OCI-LY7 (cell line): ENCODE results near the gene CACNA1I. TPM values are rescaled to one million over a fixed set of nuclear protein-coding genes. Genes with fewer than 3 reads are reported as not detected.

Experiments used
- BruUV-seq: library from RNA; stranded (reverse); fragments of 400-500 nt; replicated peaks from 2 replicates; lab custom pipeline; 2021; lab: Mats Ljungman, UMichigan
- CTCF ChIA-PET: fragments of 300-600 bp; sonication (Branson Sonifier 250); formaldehyde crosslinking; loops from one replicate; lab custom pipeline; 2022; ENCODE audit warnings: antibody characterized with exemption; ENCODE audit not compliant: unreplicated experiment; lab: Charles Lee
- POLR2A ChIA-PET: fragments of 300-600 bp; sonication (Branson Sonifier 250); formaldehyde crosslinking; loops from one replicate; lab custom pipeline; 2022; ENCODE audit warnings: antibody characterized with exemption; lab: Charles Lee
- DNase-seq: peaks from one replicate; pipeline ENCODE4 v3.0.0-alpha.2; 2015; ENCODE audit warnings: low spot score
- H2AFZ ChIP-seq: fragments of 200-600 bp; sonication (generic), shearing (Covaris generic); 2 replicates; pipeline ENCODE4 v1.6.1; 2014; ENCODE audit warnings: mild to moderate bottlenecking, antibody characterized with exemption, low read length, moderate library complexity
- H3K27ac ChIP-seq: fragments of 200-600 bp; sonication (generic); 2 replicates; pipeline ENCODE4 v1.5.1; 2014; ENCODE audit warnings: mixed run types, low read depth, mild to moderate bottlenecking, moderate library complexity, low read length, inconsistent platforms; ENCODE audit not compliant: poor library complexity, severe bottlenecking
- H3K36me3 ChIP-seq: fragments of 200-600 bp; sonication (generic); 2 replicates; pipeline ENCODE4 v1.6.1; 2014; ENCODE audit warnings: mild to moderate bottlenecking, antibody characterized with exemption, low read length, moderate library complexity, mixed read lengths; ENCODE audit not compliant: insufficient read depth
- H3K4me1 ChIP-seq: fragments of 200-600 bp; sonication (generic); 2 replicates; pipeline ENCODE4 v1.5.1; 2014; ENCODE audit warnings: mild to moderate bottlenecking, low read length; ENCODE audit not compliant: insufficient read depth, poor library complexity, severe bottlenecking
- H3K4me2 ChIP-seq: fragments of 200-600 bp; sonication (generic); 2 replicates; pipeline ENCODE4 v1.6.1; 2014; ENCODE audit warnings: mild to moderate bottlenecking, low read length
- H3K4me3 ChIP-seq: fragments of 200-600 bp; sonication (generic); 2 replicates; pipeline ENCODE4 v1.5.1; 2014; ENCODE audit warnings: mild to moderate bottlenecking, low read depth, low read length; ENCODE audit not compliant: poor library complexity, severe bottlenecking
- H3K79me2 ChIP-seq: fragments of 200-600 bp; sonication (generic); 2 replicates; pipeline ENCODE4 v1.6.1; 2016; ENCODE audit warnings: low read depth, mild to moderate bottlenecking, low read length, moderate library complexity, mixed read lengths; ENCODE audit not compliant: insufficient read depth
- H3K9me2 ChIP-seq: fragments of 200-600 bp; sonication (generic); 2 replicates; pipeline ENCODE4 v1.6.1; 2016; ENCODE audit warnings: mild to moderate bottlenecking, low read length, mixed read lengths; ENCODE audit not compliant: insufficient read depth
- H3K9me3 ChIP-seq: fragments of 200-600 bp; sonication (generic); 2 replicates; pipeline ENCODE4 v1.6.1; 2014; ENCODE audit warnings: mild to moderate bottlenecking, mixed run types, low read length, mixed read lengths
- H4K20me1 ChIP-seq: fragments of 200-600 bp; sonication (generic); 2 replicates; pipeline ENCODE4 v1.6.1; 2014; ENCODE audit warnings: mild to moderate bottlenecking, antibody characterized with exemption, low read length, moderate library complexity, mixed read lengths; ENCODE audit not compliant: insufficient read depth
- EZH2phosphoT487 ChIP-seq: fragments of 200-600 bp; sonication (generic); IDR thresholded peaks from 2 replicates; pipeline ENCODE4 v1.6.1; 2018; ENCODE audit warnings: low read depth, borderline replicate concordance, mild to moderate bottlenecking, mixed run types, antibody characterized with exemption, low read length, moderate library complexity, mixed read lengths
- intact Hi-C: fragments of 100-400 bp; cut with micrococcal nuclease; formaldehyde crosslinking; loops from one replicate; pipeline ENCODE4 v1.10.0; 2022; ENCODE audit not compliant: unreplicated experiment
- total RNA-seq, 2 experiments: library from RNA; depleted of rRNA in 1 of 2; stranded (reverse); fragments of >200 nt in 1 of 2; shearing (Covaris generic) in 1 of 2; gene quantifications; 2 replicates each; pipeline ENCODE4 v1.2.3, GENCODE V29; 2014 to 2022
- TF ChIP-seq, protein P1 (sequence below): fragments of 200-600 bp; sonication (generic); conservative IDR thresholded peaks from 2 replicates; pipeline ENCODE4 v1.5.1; 2014; ENCODE audit warnings: mild to moderate bottlenecking, antibody characterized with exemption, low read length, moderate library complexity, mixed read lengths

The CACNA1I gene
- total RNA-seq, 2 experiments from 2014 or later = 0.03 TPM; not detected in 1

DNA sequence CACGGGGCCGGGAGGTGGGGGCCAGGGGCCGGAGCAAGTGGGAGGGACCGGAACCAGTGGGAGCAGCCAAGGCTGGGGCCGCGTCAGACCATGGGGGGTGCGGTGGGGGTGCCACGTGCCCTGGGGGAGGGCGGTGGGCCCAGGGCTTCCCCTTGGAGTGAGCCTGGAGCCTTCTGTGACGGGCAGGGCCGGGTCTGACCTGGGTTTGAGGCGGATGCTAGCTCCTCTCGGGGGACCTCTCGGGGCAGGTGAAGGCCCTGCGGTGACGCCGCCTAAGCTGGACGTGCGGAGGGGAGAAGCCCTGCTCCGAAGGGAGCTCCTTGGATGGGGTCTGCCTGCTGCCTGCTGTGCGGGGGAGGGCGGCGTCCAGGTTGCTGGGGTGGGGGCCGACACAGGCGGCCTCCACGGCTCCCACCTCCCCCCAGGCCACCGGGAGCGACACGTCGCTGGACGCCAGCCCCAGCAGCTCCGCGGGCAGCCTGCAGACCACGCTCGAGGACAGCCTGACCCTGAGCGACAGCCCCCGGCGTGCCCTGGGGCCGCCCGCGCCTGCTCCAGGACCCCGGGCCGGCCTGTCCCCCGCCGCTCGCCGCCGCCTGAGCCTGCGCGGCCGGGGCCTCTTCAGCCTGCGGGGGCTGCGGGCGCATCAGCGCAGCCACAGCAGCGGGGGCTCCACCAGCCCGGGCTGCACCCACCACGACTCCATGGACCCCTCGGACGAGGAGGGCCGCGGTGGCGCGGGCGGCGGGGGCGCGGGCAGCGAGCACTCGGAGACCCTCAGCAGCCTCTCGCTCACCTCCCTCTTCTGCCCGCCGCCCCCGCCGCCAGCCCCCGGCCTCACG, 115.0 kb downstream of the CACNA1I start:
- Histone ChIP-seq H3K27ac (no peak overlapping the region), H3K9me3 (no peaks in the 10 kb centered on the region), H4K20me1 (no peaks in the 10 kb centered on the region), H3K4me2 (no peak overlapping the region), H2AFZ (no peak overlapping the region), H3K79me2 (no peaks in the 10 kb centered on the region), H3K36me3 (no peaks in the 10 kb centered on the region), H3K4me3 (no peak overlapping the region), H3K4me1 (no peaks in the 10 kb centered on the region), H3K9me2 (no peaks in the 10 kb centered on the region)
- CTCF ChIA-PET = no interaction called here
- no TSS peak for BruUV-seq
- DNase-seq = no peak
- no peak for TF ChIP-seq EZH2phosphoT487
- TF ChIP-seq, protein P1, sequence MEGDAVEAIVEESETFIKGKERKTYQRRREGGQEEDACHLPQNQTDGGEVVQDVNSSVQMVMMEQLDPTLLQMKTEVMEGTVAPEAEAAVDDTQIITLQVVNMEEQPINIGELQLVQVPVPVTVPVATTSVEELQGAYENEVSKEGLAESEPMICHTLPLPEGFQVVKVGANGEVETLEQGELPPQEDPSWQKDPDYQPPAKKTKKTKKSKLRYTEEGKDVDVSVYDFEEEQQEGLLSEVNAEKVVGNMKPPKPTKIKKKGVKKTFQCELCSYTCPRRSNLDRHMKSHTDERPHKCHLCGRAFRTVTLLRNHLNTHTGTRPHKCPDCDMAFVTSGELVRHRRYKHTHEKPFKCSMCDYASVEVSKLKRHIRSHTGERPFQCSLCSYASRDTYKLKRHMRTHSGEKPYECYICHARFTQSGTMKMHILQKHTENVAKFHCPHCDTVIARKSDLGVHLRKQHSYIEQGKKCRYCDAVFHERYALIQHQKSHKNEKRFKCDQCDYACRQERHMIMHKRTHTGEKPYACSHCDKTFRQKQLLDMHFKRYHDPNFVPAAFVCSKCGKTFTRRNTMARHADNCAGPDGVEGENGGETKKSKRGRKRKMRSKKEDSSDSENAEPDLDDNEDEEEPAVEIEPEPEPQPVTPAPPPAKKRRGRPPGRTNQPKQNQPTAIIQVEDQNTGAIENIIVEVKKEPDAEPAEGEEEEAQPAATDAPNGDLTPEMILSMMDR = no peak
- intact Hi-C loops = no loop called here
- POLR2A ChIA-PET = no interaction called here

DNA sequence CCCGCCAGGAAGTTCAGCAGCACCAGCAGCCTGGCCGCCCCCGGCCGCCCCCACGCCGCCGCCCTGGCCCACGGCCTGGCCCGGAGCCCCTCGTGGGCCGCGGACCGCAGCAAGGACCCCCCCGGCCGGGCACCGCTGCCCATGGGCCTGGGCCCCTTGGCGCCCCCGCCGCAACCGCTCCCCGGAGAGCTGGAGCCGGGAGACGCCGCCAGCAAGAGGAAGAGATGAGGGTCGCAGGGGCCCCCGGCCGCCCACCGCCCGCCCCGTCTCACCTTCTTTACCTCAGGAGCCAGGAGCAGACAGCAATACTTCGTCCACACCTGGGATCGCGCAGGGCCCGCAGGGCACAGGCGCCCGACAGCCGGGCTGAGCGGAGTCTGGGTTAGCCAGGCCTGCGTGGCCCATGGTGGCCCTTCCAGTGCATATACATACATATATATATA, 115.6 kb downstream of the CACNA1I start:
- no peaks in the 10 kb centered on the region for H3K9me2 ChIP-seq
- no peak overlapping the region for H3K4me2 ChIP-seq
- H3K79me2 ChIP-seq = no peaks in the 10 kb centered on the region
- no peak overlapping the region for H2AFZ ChIP-seq
- CTCF ChIA-PET = no interaction called here
- no peaks in the 10 kb centered on the region for H3K36me3 ChIP-seq
- TF ChIP-seq EZH2phosphoT487 = no peak
- TF ChIP-seq, protein P1 = no peak
- no TSS peak for BruUV-seq
- H3K9me3 ChIP-seq = no peaks in the 10 kb centered on the region
- POLR2A ChIA-PET = no interaction called here
- no peak for DNase-seq
- no peak overlapping the region for H3K4me3 ChIP-seq
- no peaks in the 10 kb centered on the region for H4K20me1 ChIP-seq
- no peaks in the 10 kb centered on the region for H3K4me1 ChIP-seq
- no peak overlapping the region for H3K27ac ChIP-seq
- intact Hi-C loops = no loop called here
